HG02840 (cell line): ENCODE measurements around the gene SPAG16.

Experiments used
- ATAC-seq: cut with Tn5 transposase; IDR thresholded peaks from one replicate; pipeline ENCODE4 v1.9.1; 2021; ENCODE audit warnings: mild to moderate bottlenecking, moderate library complexity, moderate number of reproducible peaks; ENCODE audit not compliant: unreplicated experiment, low FRiP score

SPAG16 gene

GRCh38 chr2:213766465-213766901, 482.2 kb downstream of the SPAG16 start:
- ATAC-seq, result peak; percentile 94

GRCh38 chr2:213787869-213788268, 503.6 kb downstream of the SPAG16 start:
- no peak for ATAC-seq

GRCh38 chr2:213789940-213790339, 505.7 kb downstream of the SPAG16 start:
- no peak for ATAC-seq

- no peak for ATAC-seq
Observed at GRCh38 chr2:213792045-213792444, 507.8 kb downstream of the SPAG16 start.

- no peak for ATAC-seq
Observed at GRCh38 chr2:213806125-213806726, 522.0 kb downstream of the SPAG16 start.

GRCh38 chr2:213816583-213816982, 532.3 kb downstream of the SPAG16 start:
- no peak for ATAC-seq

- no peak for ATAC-seq
Observed at GRCh38 chr2:213818436-213818835, 534.2 kb downstream of the SPAG16 start.

GRCh38 chr2:213834331-213834730, 550.1 kb downstream of the SPAG16 start:
- no peak for ATAC-seq

GRCh38 chr2:213834746-213835145, 550.5 kb downstream of the SPAG16 start:
- no peak for ATAC-seq

- no peak for ATAC-seq
Observed at GRCh38 chr2:213846856-213847255, 562.6 kb downstream of the SPAG16 start.

GRCh38 chr2:213847316-213847715, 563.1 kb downstream of the SPAG16 start:
- no peak for ATAC-seq

GRCh38 chr2:213848631-213849030, 564.4 kb downstream of the SPAG16 start:
- ATAC-seq, result no peak

- no peak for ATAC-seq
Observed at GRCh38 chr2:213861638-213862037, 577.4 kb downstream of the SPAG16 start.

- no peak for ATAC-seq
Observed at GRCh38 chr2:213862407-213863076, 578.3 kb downstream of the SPAG16 start.

GRCh38 chr2:213863541-213863940, 579.3 kb downstream of the SPAG16 start:
- ATAC-seq, result no peak

GRCh38 chr2:213868526-213868925, 584.3 kb downstream of the SPAG16 start:
- no peak for ATAC-seq

GRCh38 chr2:213885485-213885884, 601.2 kb downstream of the SPAG16 start:
- no peak for ATAC-seq

- no peak for ATAC-seq
Observed at GRCh38 chr2:213914510-213914909, 630.2 kb downstream of the SPAG16 start.

GRCh38 chr2:213920014-213920413, 635.8 kb downstream of the SPAG16 start:
- ATAC-seq, result no peak

- ATAC-seq, result no peak
Observed at GRCh38 chr2:213923543-213923942, 639.3 kb downstream of the SPAG16 start.

- ATAC-seq, result peak; percentile 93
Observed at GRCh38 chr2:213934560-213934959, 650.3 kb downstream of the SPAG16 start.

- ATAC-seq, result no peak
Observed at GRCh38 chr2:213958086-213958485, 673.8 kb downstream of the SPAG16 start.
